Measurements from ENCODE around the gene DOC2B.

GRCh38 chr17:199191-199604 lies 17.7 kb upstream of the DOC2B start:
- no peak for TF ChIP-seq CTCF (IDR thresholded peaks at IDR 0.05)
- TF ChIP-seq POLR2A (IDR thresholded peaks at IDR 0.05), result no peak

Measured in right lobe of liver (tissue), 4 donors.